Measurements from ENCODE around the gene GLDN.

Gene GLDN

GRCh38 chr15:51341366-51342226 lies at the start of gene GLDN:
Gene GLDN, plus strand, starts transcription at chr15:51341655. Its CDS starts 30 bp downstream, at chr15:51341685.
- no peak for DNase-seq

GRCh38 chr15:51298620-51299019 lies 42.8 kb upstream of the GLDN start:
- DNase-seq, result no peak

- DNase-seq, result no peak
These were observed 42.1 kb upstream of the GLDN start for GRCh38 chr15:51299187-51300015.

- DNase-seq, result no peak
These were observed 39.0 kb upstream of the GLDN start for GRCh38 chr15:51302480-51302879.

- DNase-seq, result no peak
These were observed 37.9 kb upstream of the GLDN start for GRCh38 chr15:51303462-51303980.

GRCh38 chr15:51307325-51307724 lies 34.1 kb upstream of the GLDN start:
- DNase-seq, result no peak

GRCh38 chr15:51307811-51308210 lies 33.6 kb upstream of the GLDN start:
- no peak for DNase-seq

GRCh38 chr15:51310064-51310463 lies 31.4 kb upstream of the GLDN start:
- DNase-seq, result no peak

GRCh38 chr15:51311510-51311909 lies 29.9 kb upstream of the GLDN start:
- no peak for DNase-seq

GRCh38 chr15:51312166-51313073 lies 29.0 kb upstream of the GLDN start:
- no peak for DNase-seq

- no peak for DNase-seq
These were observed 28.4 kb upstream of the GLDN start for GRCh38 chr15:51313074-51313393.

- DNase-seq, result no peak
These were observed 27.7 kb upstream of the GLDN start for GRCh38 chr15:51313644-51314280.

- no peak for DNase-seq
These were observed 26.8 kb upstream of the GLDN start for GRCh38 chr15:51314391-51315337.

GRCh38 chr15:51315726-51316125 lies 25.7 kb upstream of the GLDN start:
- DNase-seq, result no peak

- DNase-seq, result no peak
These were observed 24.8 kb upstream of the GLDN start for GRCh38 chr15:51316636-51317035.

GRCh38 chr15:51318382-51319150 lies 22.9 kb upstream of the GLDN start:
- no peak for DNase-seq

GRCh38 chr15:51319539-51319938 lies 21.9 kb upstream of the GLDN start:
- DNase-seq, result no peak

- no peak for DNase-seq
These were observed 20.6 kb upstream of the GLDN start for GRCh38 chr15:51320843-51321242.

- no peak for DNase-seq
These were observed 20.1 kb upstream of the GLDN start for GRCh38 chr15:51321316-51321715.

GRCh38 chr15:51322621-51323296 lies 18.7 kb upstream of the GLDN start:
- DNase-seq, result no peak
